ENCODE measurements around the gene NCBP3.

NCBP3 gene

DNA sequence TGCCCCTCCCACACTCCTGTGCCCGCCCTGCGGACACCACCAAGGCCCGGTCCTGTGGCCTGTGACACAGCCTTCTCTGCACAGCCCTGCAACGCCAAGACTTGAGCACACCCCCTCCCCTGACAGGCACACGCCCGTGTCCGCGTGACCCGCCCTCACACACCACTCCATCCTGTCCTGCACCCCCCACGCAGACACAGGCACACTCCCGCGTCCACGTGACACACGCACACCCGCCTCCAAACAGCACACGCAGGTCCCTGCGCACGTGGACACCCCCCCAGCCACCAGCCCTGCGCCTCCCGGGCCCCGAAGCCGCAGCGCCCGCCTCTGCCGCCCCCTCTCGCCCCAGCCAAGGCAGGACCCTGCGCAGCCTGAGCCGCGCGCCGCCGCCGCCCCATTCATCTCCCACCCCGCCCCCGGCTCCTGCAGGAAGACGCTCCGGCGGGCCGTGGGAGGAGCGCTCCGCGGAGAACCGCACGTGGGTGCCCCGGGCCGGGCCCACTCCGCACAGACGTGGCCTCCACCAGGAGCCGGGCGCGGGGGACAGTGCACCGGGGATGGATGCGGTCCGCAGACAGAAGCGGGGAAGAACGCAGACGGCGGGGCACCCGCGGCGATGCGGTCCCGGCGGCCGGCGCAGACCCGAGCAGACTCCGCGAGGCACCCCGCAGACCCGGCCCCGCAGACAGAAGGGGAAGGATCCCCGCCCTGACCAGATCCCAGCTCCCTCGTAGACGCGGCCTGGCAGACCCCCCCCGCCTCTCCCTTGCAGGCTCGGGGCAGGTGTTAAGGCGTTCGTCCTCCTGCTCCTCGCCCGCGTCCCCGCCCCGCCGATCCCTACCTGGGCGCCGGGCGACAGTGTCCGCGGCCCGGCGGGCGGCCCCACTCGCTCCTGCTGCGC, 46.3 kb upstream of the NCBP3 start:
- Histone ChIP-seq H3K14ac (ENCODE audit: low read length) (peak overlapping the region; percentile 49), H4K91ac (ENCODE audit: low read depth, low read length, poor library complexity) (no peak overlapping the region), H3K23ac (ENCODE audit: low read depth, low read length, poor library complexity) (peak overlapping the region; percentile 78), H3K4ac (ENCODE audit: low read length) (no peak overlapping the region), H2BK120ac (ENCODE audit: low read depth, low read length) (no peak overlapping the region), H3K27me3 (ENCODE audit: control insufficient read depth in 3 of 3, insufficient read depth in 3 of 3, low read depth in 1 of 3, low read length in 3 of 3) (peaks cover 0 to 48% (median 3%) of the 10 kb centered on the region in 3 experiments), H3K18ac (ENCODE audit: low read length) (peak overlapping the region; percentile 97), H3K79me1 (ENCODE audit: low read depth, low read length) (peaks cover under 1% of the 10 kb centered on the region), H2AFZ (ENCODE audit: low read length) (peak overlapping the region; percentile 93), H2BK15ac (ENCODE audit: low read length) (no peak overlapping the region), H2AK5ac (ENCODE audit: low read depth, low read length) (peak overlapping the region; percentile 7), H2BK5ac (ENCODE audit: low read length) (peak overlapping the region; percentile 43), H3K9me3 (replicated peaks in 1 of 2; ENCODE audit: control insufficient read depth in 2 of 2, insufficient read depth in 1 of 2, low read depth in 1 of 2, low read length in 2 of 2) (no peaks in the 10 kb centered on the region), H3K36me3 (replicated peaks in 1 of 2; ENCODE audit: control insufficient read depth in 2 of 2, insufficient read depth in 2 of 2, low read length in 2 of 2) (no peaks in the 10 kb centered on the region), H4K8ac (ENCODE audit: low read depth, low read length) (no peak overlapping the region), H3K27ac (replicated peaks; ENCODE audit: low read length) (no peak overlapping the region), H2BK12ac (ENCODE audit: low read length) (peak overlapping the region; percentile 14), H3K4me2 (ENCODE audit: insufficient read depth, low read length, poor library complexity, severe bottlenecking) (peak overlapping the region; percentile 98), H3K4me3 (ENCODE audit: low read length in 2 of 2) (peak overlapping the region; percentile 52 to 89), H3K9ac (ENCODE audit: low read depth, low read length, poor library complexity) (peak overlapping the region; percentile 92), H3K4me1 (ENCODE audit: control insufficient read depth in 2 of 2, insufficient read depth in 1 of 2, low read depth in 1 of 2, low read length in 2 of 2) (peaks cover 12 to 23% of the 10 kb centered on the region in 2 donors)
- no CpG with 5 or more reads among the region's 96 CpGs for WGBS, 2 donors (ENCODE audit: extremely low coverage in 2 of 2, insufficient read length in 2 of 2, insufficient replicate concordance in 1 of 2)
- DNase-seq (ENCODE audit: low spot score) = peak; percentile 57

DNA sequence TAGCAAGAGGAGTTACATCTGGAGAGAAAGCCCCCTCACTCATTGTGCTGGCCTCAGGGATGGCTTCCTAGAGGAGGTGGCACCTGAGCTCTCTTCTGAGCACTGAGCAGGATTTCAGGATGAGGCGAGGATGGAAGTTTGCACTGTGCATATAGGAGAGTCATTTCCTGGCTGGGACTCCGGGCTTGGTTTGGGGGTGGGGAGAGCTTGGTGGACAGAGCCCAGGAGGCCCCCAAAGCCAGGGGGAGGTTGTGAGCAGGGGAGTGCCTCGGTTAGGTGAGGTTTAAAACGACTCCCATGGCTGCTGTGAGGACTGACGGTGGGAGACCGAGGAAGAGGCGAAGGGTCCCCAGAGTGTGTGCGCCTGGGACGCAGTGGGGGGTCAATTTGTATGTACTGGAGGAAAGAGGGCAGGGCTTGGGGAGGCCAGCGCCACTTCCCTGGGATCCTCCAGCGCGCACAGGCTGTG, 45.6 kb upstream of the NCBP3 start:
- Histone ChIP-seq H2BK5ac (ENCODE audit: low read length) (peak overlapping the region; percentile 43), H3K18ac (ENCODE audit: low read length) (peak overlapping the region; percentile 82), H3K4me2 (ENCODE audit: insufficient read depth, low read length, poor library complexity, severe bottlenecking) (peak overlapping the region; percentile 98), H3K23ac (ENCODE audit: low read depth, low read length, poor library complexity) (peak overlapping the region; percentile 78), H2BK120ac (ENCODE audit: low read depth, low read length) (no peak overlapping the region), H3K27ac (replicated peaks; ENCODE audit: low read length) (no peak overlapping the region), H3K14ac (ENCODE audit: low read length) (peak overlapping the region; percentile 49), H2BK12ac (ENCODE audit: low read length) (no peak overlapping the region), H2BK15ac (ENCODE audit: low read length) (no peak overlapping the region), H4K91ac (ENCODE audit: low read depth, low read length, poor library complexity) (no peak overlapping the region), H3K4me3 (ENCODE audit: low read length in 2 of 2) (peak overlapping the region; percentile 52 to 89), H4K8ac (ENCODE audit: low read depth, low read length) (no peak overlapping the region), H3K36me3 (replicated peaks in 1 of 2; ENCODE audit: control insufficient read depth in 2 of 2, insufficient read depth in 2 of 2, low read length in 2 of 2) (no peaks in the 10 kb centered on the region), H3K9ac (ENCODE audit: low read depth, low read length, poor library complexity) (peak overlapping the region; percentile 92), H2AK5ac (ENCODE audit: low read depth, low read length) (no peak overlapping the region), H3K4ac (ENCODE audit: low read length) (no peak overlapping the region), H3K27me3 (ENCODE audit: control insufficient read depth in 3 of 3, insufficient read depth in 3 of 3, low read depth in 1 of 3, low read length in 3 of 3) (peaks cover 0 to 54% (median 3%) of the 10 kb centered on the region in 3 experiments), H3K79me1 (ENCODE audit: low read depth, low read length) (peaks cover 2% of the 10 kb centered on the region), H3K4me1 (ENCODE audit: control insufficient read depth in 2 of 2, insufficient read depth in 1 of 2, low read depth in 1 of 2, low read length in 2 of 2) (peaks cover 12 to 22% of the 10 kb centered on the region in 2 donors), H2AFZ (ENCODE audit: low read length) (peak overlapping the region; percentile 93), H3K9me3 (replicated peaks in 1 of 2; ENCODE audit: control insufficient read depth in 2 of 2, insufficient read depth in 1 of 2, low read depth in 1 of 2, low read length in 2 of 2) (no peaks in the 10 kb centered on the region)
- WGBS, 2 donors (ENCODE audit: extremely low coverage in 2 of 2, insufficient read length in 2 of 2, insufficient replicate concordance in 1 of 2) = no CpG with 5 or more reads among the region's 12 CpGs
- DNase-seq (ENCODE audit: low spot score) = no peak

DNA sequence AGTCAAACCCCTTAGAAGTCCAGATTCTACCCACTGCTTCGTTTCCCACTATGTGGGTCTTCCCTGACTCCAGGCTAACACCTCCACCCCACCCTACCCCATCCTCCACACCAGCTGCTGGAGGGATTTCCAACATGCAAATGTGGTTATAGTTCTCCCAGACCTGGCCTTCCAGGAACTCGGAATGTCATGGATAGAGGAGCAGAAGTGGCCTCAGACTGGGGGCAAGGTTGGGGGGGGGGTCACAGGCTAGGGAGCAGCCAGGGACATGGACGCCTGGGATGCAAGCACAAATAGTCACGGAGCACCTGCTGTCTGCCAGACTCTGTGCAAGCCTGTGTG, 44.8 kb upstream of the NCBP3 start:
- no CpG with 5 or more reads among the region's 4 CpGs for WGBS, 2 donors (ENCODE audit: extremely low coverage in 2 of 2, insufficient read length in 2 of 2, insufficient replicate concordance in 1 of 2)
- H3K9ac ChIP-seq (ENCODE audit: low read depth, low read length, poor library complexity) = no peak overlapping the region
- no peak overlapping the region for H3K18ac ChIP-seq (ENCODE audit: low read length)
- H2BK120ac ChIP-seq (ENCODE audit: low read depth, low read length) = no peak overlapping the region
- H3K79me1 ChIP-seq (ENCODE audit: low read depth, low read length) = peaks cover 2% of the 10 kb centered on the region
- no peak overlapping the region for H3K23ac ChIP-seq (ENCODE audit: low read depth, low read length, poor library complexity)
- H3K14ac ChIP-seq (ENCODE audit: low read length) = no peak overlapping the region
- no peaks in the 10 kb centered on the region for H3K9me3 ChIP-seq (replicated peaks in 1 of 2; ENCODE audit: control insufficient read depth in 2 of 2, insufficient read depth in 1 of 2, low read depth in 1 of 2, low read length in 2 of 2)
- H4K91ac ChIP-seq (ENCODE audit: low read depth, low read length, poor library complexity) = no peak overlapping the region
- no peak overlapping the region for H3K4ac ChIP-seq (ENCODE audit: low read length)
- H3K36me3 ChIP-seq (replicated peaks in 1 of 2; ENCODE audit: control insufficient read depth in 2 of 2, insufficient read depth in 2 of 2, low read length in 2 of 2) = no peaks in the 10 kb centered on the region
- no peak overlapping the region for H2AK5ac ChIP-seq (ENCODE audit: low read depth, low read length)
- no peak overlapping the region for H4K8ac ChIP-seq (ENCODE audit: low read depth, low read length)
- H2BK12ac ChIP-seq (ENCODE audit: low read length) = no peak overlapping the region
- H2AFZ ChIP-seq (ENCODE audit: low read length) = no peak overlapping the region
- DNase-seq (ENCODE audit: low spot score) = no peak
- H3K27me3 ChIP-seq (ENCODE audit: control insufficient read depth in 3 of 3, insufficient read depth in 3 of 3, low read depth in 1 of 3, low read length in 3 of 3) = peaks cover 0 to 51% (median 3%) of the 10 kb centered on the region in 3 experiments
- no peak overlapping the region for H3K4me2 ChIP-seq (ENCODE audit: insufficient read depth, low read length, poor library complexity, severe bottlenecking)
- H3K27ac ChIP-seq (replicated peaks; ENCODE audit: low read length) = no peak overlapping the region
- H2BK15ac ChIP-seq (ENCODE audit: low read length) = no peak overlapping the region
- no peak overlapping the region for H3K4me3 ChIP-seq (ENCODE audit: low read length in 2 of 2)
- peaks cover 14 to 18% of the 10 kb centered on the region in 2 donors for H3K4me1 ChIP-seq (ENCODE audit: control insufficient read depth in 2 of 2, insufficient read depth in 1 of 2, low read depth in 1 of 2, low read length in 2 of 2)
- H2BK5ac ChIP-seq (ENCODE audit: low read length) = no peak overlapping the region

DNA sequence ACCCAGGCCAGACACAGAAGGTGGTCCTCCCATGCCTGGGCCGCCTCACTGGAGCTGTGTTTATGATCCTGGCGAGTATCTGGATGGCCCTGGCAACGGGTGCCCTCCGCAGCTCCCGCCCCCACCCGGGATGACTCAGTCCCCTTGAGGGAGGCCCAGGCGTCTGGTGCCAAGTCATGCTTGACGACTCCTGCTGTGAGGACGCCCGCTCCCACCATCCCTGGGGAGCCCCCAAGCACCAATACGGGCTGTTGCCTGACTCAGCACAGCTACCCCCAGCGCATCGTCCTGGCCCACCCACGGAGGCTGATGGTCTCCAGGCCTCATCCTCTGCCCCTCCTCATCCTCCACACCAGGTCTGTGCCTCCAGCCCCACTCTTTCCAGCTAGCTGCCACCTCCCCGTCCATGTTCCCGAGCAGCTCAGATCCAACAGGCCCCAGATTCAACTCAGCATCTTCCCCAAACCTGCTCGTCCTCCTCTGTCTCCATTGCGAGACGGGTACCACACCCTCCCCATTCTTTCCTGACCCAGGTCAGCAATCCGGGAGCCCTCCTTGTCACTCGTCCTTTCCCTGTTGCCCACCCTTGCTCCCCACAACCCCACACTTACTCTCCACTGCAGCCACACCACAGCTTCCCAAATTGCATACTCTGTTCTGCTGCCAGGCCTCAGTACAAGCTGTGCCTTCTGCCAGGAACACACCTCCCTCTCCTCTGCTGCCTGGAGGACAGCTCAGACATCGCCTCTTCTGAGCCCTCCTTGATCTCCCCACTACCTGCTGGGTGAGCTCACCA, 44.2 kb upstream of the NCBP3 start:
- H3K4me3 ChIP-seq (ENCODE audit: low read length in 2 of 2) = no peak overlapping the region
- H2BK5ac ChIP-seq (ENCODE audit: low read length) = peak overlapping the region; percentile 31
- H3K4me1 ChIP-seq (ENCODE audit: control insufficient read depth in 2 of 2, insufficient read depth in 1 of 2, low read depth in 1 of 2, low read length in 2 of 2) = peaks cover 14 to 18% of the 10 kb centered on the region in 2 donors
- no peak overlapping the region for H3K9ac ChIP-seq (ENCODE audit: low read depth, low read length, poor library complexity)
- H2AK5ac ChIP-seq (ENCODE audit: low read depth, low read length) = peak overlapping the region; percentile 1
- peaks cover 2% of the 10 kb centered on the region for H3K79me1 ChIP-seq (ENCODE audit: low read depth, low read length)
- H2BK120ac ChIP-seq (ENCODE audit: low read depth, low read length) = no peak overlapping the region
- no peak overlapping the region for H3K18ac ChIP-seq (ENCODE audit: low read length)
- H4K91ac ChIP-seq (ENCODE audit: low read depth, low read length, poor library complexity) = no peak overlapping the region
- no peak overlapping the region for H3K4ac ChIP-seq (ENCODE audit: low read length)
- no peak overlapping the region for H3K27ac ChIP-seq (replicated peaks; ENCODE audit: low read length)
- WGBS, 2 donors (ENCODE audit: extremely low coverage in 2 of 2, insufficient read length in 2 of 2, insufficient replicate concordance in 1 of 2) = no CpG with 5 or more reads among the region's 22 CpGs
- H3K23ac ChIP-seq (ENCODE audit: low read depth, low read length, poor library complexity) = peak overlapping the region; percentile 68
- no peak overlapping the region for H2BK15ac ChIP-seq (ENCODE audit: low read length)
- DNase-seq (ENCODE audit: low spot score) = no peak
- no peak overlapping the region for H3K4me2 ChIP-seq (ENCODE audit: insufficient read depth, low read length, poor library complexity, severe bottlenecking)
- no peaks in the 10 kb centered on the region for H3K9me3 ChIP-seq (replicated peaks in 1 of 2; ENCODE audit: control insufficient read depth in 2 of 2, insufficient read depth in 1 of 2, low read depth in 1 of 2, low read length in 2 of 2)
- no peak overlapping the region for H3K14ac ChIP-seq (ENCODE audit: low read length)
- no peak overlapping the region for H4K8ac ChIP-seq (ENCODE audit: low read depth, low read length)
- H3K27me3 ChIP-seq (ENCODE audit: control insufficient read depth in 3 of 3, insufficient read depth in 3 of 3, low read depth in 1 of 3, low read length in 3 of 3) = peaks cover 0 to 51% (median 3%) of the 10 kb centered on the region in 3 experiments
- H2AFZ ChIP-seq (ENCODE audit: low read length) = no peak overlapping the region
- H3K36me3 ChIP-seq (replicated peaks in 1 of 2; ENCODE audit: control insufficient read depth in 2 of 2, insufficient read depth in 2 of 2, low read length in 2 of 2) = no peaks in the 10 kb centered on the region
- H2BK12ac ChIP-seq (ENCODE audit: low read length) = no peak overlapping the region
